GM21737 (cell line): Measurements from ENCODE around the gene MX2.
A peak's percentile ranks its signal among the peaks of the same experiment; 100 is the strongest.

ENCODE experiments used
- ATAC-seq: cut with Tn5 transposase; IDR thresholded peaks from one replicate; pipeline ENCODE4 v1.9.1; 2021; ENCODE audit warnings: mild to moderate bottlenecking, moderate library complexity; ENCODE audit not compliant: unreplicated experiment

The MX2 gene

GRCh38 chr21:41364308-41364707 is 2.5 kb downstream of the MX2 start:
- ATAC-seq, result no peak

GRCh38 chr21:41365377-41366107 is 3.7 kb downstream of the MX2 start:
- ATAC-seq, result no peak

- no peak for ATAC-seq
Observed at GRCh38 chr21:41366522-41367151, 4.8 kb downstream of the MX2 start.

GRCh38 chr21:41367301-41367944 is 5.6 kb downstream of the MX2 start:
- ATAC-seq, result no peak

- no peak for ATAC-seq
Observed at GRCh38 chr21:41367945-41368734, 6.3 kb downstream of the MX2 start.

- no peak for ATAC-seq
Observed at GRCh38 chr21:41368735-41369104, 6.9 kb downstream of the MX2 start.

GRCh38 chr21:41369105-41369919 is 7.5 kb downstream of the MX2 start:
- peak; percentile 43 for ATAC-seq

- ATAC-seq, result no peak
Observed at GRCh38 chr21:41369920-41370839, 8.4 kb downstream of the MX2 start.

GRCh38 chr21:41370840-41371684 is 9.2 kb downstream of the MX2 start:
- no peak for ATAC-seq

GRCh38 chr21:41371685-41372030 is 9.8 kb downstream of the MX2 start:
- no peak for ATAC-seq

GRCh38 chr21:41373253-41373652 is 11.4 kb downstream of the MX2 start:
- no peak for ATAC-seq

GRCh38 chr21:41373763-41374162 is 11.9 kb downstream of the MX2 start:
- no peak for ATAC-seq

GRCh38 chr21:41374177-41374712 is 12.4 kb downstream of the MX2 start:
- ATAC-seq, result no peak

GRCh38 chr21:41374867-41375533 is 13.2 kb downstream of the MX2 start:
- no peak for ATAC-seq

GRCh38 chr21:41375875-41376274 is 14.0 kb downstream of the MX2 start:
- no peak for ATAC-seq

- ATAC-seq, result no peak
Observed at GRCh38 chr21:41377715-41378114, 15.9 kb downstream of the MX2 start.

GRCh38 chr21:41378849-41379248 is 17.0 kb downstream of the MX2 start:
- ATAC-seq, result no peak

- ATAC-seq, result no peak
Observed at GRCh38 chr21:41379901-41380300, 18.1 kb downstream of the MX2 start.
